Mesendoderm (in vitro differentiated cells): ENCODE results near the gene CPNE4. TPM values are rescaled to one million over a fixed set of nuclear protein-coding genes. Genes with fewer than 3 reads are reported as not detected.

ENCODE experiments used
- DNase-seq: peaks from one replicate; pipeline ENCODE4 v3.0.0; 2013
- H2AK5ac ChIP-seq: 2 replicates; pipeline ENCODE4 v1.6.1; 2013; ENCODE audit warnings: low read length, inconsistent platforms
- H2BK120ac ChIP-seq: 2 replicates; pipeline ENCODE4 v1.6.1; 2013; ENCODE audit warnings: low read depth, mild to moderate bottlenecking, low read length, moderate library complexity, mixed read lengths
- H2BK15ac ChIP-seq: replicated peaks from 2 replicates; pipeline ENCODE4 v1.6.1; 2013; ENCODE audit warnings: low read depth, mild to moderate bottlenecking, moderate library complexity
- H2BK5ac ChIP-seq: 2 replicates; pipeline ENCODE4 v1.6.1; 2013; ENCODE audit warnings: low read length, inconsistent platforms
- H3K18ac ChIP-seq: 2 replicates; pipeline ENCODE4 v1.6.1; 2013; ENCODE audit warnings: mild to moderate bottlenecking, low read length, mixed read lengths
- H3K23ac ChIP-seq: one replicate; pipeline ENCODE4 v1.6.1; 2013; ENCODE audit warnings: low read length
- H3K27ac ChIP-seq: 2 replicates; pipeline ENCODE4 v1.5.1; 2013; ENCODE audit warnings: low read depth, mild to moderate bottlenecking, inconsistent platforms, low read length, moderate library complexity
- H3K27me3 ChIP-seq: 2 replicates; pipeline ENCODE4 v1.6.1; 2013; ENCODE audit warnings: low read length, control low read depth, mild to moderate bottlenecking, inconsistent platforms; ENCODE audit not compliant: insufficient read depth, poor library complexity
- H3K36me3 ChIP-seq: 2 replicates; pipeline ENCODE4 v1.6.1; 2013; ENCODE audit warnings: low read length, inconsistent platforms; ENCODE audit not compliant: control insufficient read depth, insufficient read depth
- H3K4ac ChIP-seq: one replicate; pipeline ENCODE4 v1.6.1; 2013; ENCODE audit warnings: low read depth, mild to moderate bottlenecking, low read length, moderate library complexity
- H3K4me1 ChIP-seq: 2 replicates; pipeline ENCODE4 v1.6.1; 2013; ENCODE audit warnings: low read depth, low read length, inconsistent platforms; ENCODE audit not compliant: control insufficient read depth
- H3K4me2 ChIP-seq: 2 replicates; pipeline ENCODE4 v1.6.1; 2013; ENCODE audit warnings: low read length
- H3K4me3 ChIP-seq: 2 replicates; pipeline ENCODE4 v1.5.1; 2013; ENCODE audit warnings: mild to moderate bottlenecking, low read length
- H3K56ac ChIP-seq: one replicate; pipeline ENCODE4 v1.6.1; 2013; ENCODE audit warnings: low read length
- H3K79me1 ChIP-seq: 2 replicates; pipeline ENCODE4 v1.6.1; 2013; ENCODE audit warnings: low read length, inconsistent platforms
- H3K79me2 ChIP-seq: 2 replicates; pipeline ENCODE4 v1.6.1; 2013; ENCODE audit warnings: mild to moderate bottlenecking, low read length; ENCODE audit not compliant: control insufficient read depth, insufficient read depth
- H3K9ac ChIP-seq: 2 replicates; pipeline ENCODE4 v1.6.1; 2013; ENCODE audit warnings: low read length, inconsistent platforms
- H4K5ac ChIP-seq: one replicate; pipeline ENCODE4 v1.6.1; 2013; ENCODE audit warnings: low read length
- H4K8ac ChIP-seq: one replicate; pipeline ENCODE4 v1.6.1; 2013; ENCODE audit warnings: low read depth, mild to moderate bottlenecking, control low read depth, low read length, moderate library complexity
- WGBS: extraction: QIAGEN DNeasy Blood & Tissue Kit; methylation state at CpG from one replicate; pipeline ENCODE4 v1.1.7; 2013; ENCODE audit warnings: low lambda C conversion rate, missing lambda C conversion rate; ENCODE audit not compliant: insufficient coverage; ENCODE audit errors: extremely low coverage; 5-methylcytosine and 5-hydroxymethylcytosine counted together
- polyA plus RNA-seq, 2 experiments: library from polyadenylated mRNA; stranded (reverse); fragments of 200-250 nt; gene quantifications; one replicate each; pipeline ENCODE4 v1.2.3, GENCODE V29; 2013

CPNE4 gene
- polyA plus RNA-seq (2013, experiment 1 of 2) = 1.00 TPM
- polyA plus RNA-seq (2013, experiment 2 of 2) = 0.88 TPM

- peak within 1 kb of the TSS; percentile 60 for H3K9ac ChIP-seq
- H3K4me3 ChIP-seq = peak within 1 kb of the TSS; percentile 64
- H2BK15ac ChIP-seq = no peak within 1 kb of the TSS
- peaks cover 3% of the 10 kb centered on the region for H3K4me1 ChIP-seq
- no peaks in the 10 kb centered on the region for H3K79me2 ChIP-seq
- no peak within 1 kb of the TSS for H4K5ac ChIP-seq
- no peak within 1 kb of the TSS for H2BK120ac ChIP-seq
- peak within 1 kb of the TSS; percentile 99 for H3K4me2 ChIP-seq
- DNase-seq = peak; percentile 92
- H3K18ac ChIP-seq = no peak within 1 kb of the TSS
- H2AK5ac ChIP-seq = no peak within 1 kb of the TSS
- no peak within 1 kb of the TSS for H3K23ac ChIP-seq
- H4K8ac ChIP-seq = no peak within 1 kb of the TSS
- no peaks in the 10 kb centered on the region for H3K36me3 ChIP-seq
- no peaks in the 10 kb centered on the region for H3K27me3 ChIP-seq
- no peak within 1 kb of the TSS for H3K4ac ChIP-seq
- H2BK5ac ChIP-seq = no peak within 1 kb of the TSS
- no peak within 1 kb of the TSS for H3K27ac ChIP-seq
- WGBS = no CpG with 5 or more reads among the region's 49 CpGs
- H3K56ac ChIP-seq = peak within 1 kb of the TSS; percentile 79
- no peaks in the 10 kb centered on the region for H3K79me1 ChIP-seq
These were observed at the start of gene CPNE4 for GRCh38 chr3:132034486-132035464. CPNE4 (minus strand) TSS chr3:132035014.

GRCh38 chr3:132083583-132084279, 48.9 kb upstream of the CPNE4 start:
- peak; percentile 75 for DNase-seq
- Histone ChIP-seq H3K18ac (no peak overlapping the region), H3K56ac (no peak overlapping the region), H3K79me1 (no peaks in the 10 kb centered on the region), H3K4me3 (no peak overlapping the region), H2AK5ac (no peak overlapping the region), H3K4me2 (no peak overlapping the region), H3K79me2 (no peaks in the 10 kb centered on the region), H3K27me3 (no peaks in the 10 kb centered on the region), H3K4me1 (no peaks in the 10 kb centered on the region), H3K23ac (no peak overlapping the region), H4K8ac (no peak overlapping the region), H2BK120ac (no peak overlapping the region), H2BK5ac (no peak overlapping the region), H3K36me3 (no peaks in the 10 kb centered on the region), H3K27ac (no peak overlapping the region), H4K5ac (no peak overlapping the region), H2BK15ac (no peak overlapping the region), H3K9ac (no peak overlapping the region), H3K4ac (no peak overlapping the region)
- WGBS = no CpG with 5 or more reads among the region's 6 CpGs

- no peak overlapping the region for H2BK15ac ChIP-seq
- no peak overlapping the region for H4K8ac ChIP-seq
- no peaks in the 10 kb centered on the region for H3K36me3 ChIP-seq
- no peak overlapping the region for H2BK5ac ChIP-seq
- no peak overlapping the region for H3K27ac ChIP-seq
- H3K79me1 ChIP-seq = no peaks in the 10 kb centered on the region
- no peak overlapping the region for H3K9ac ChIP-seq
- H3K27me3 ChIP-seq = no peaks in the 10 kb centered on the region
- no peaks in the 10 kb centered on the region for H3K79me2 ChIP-seq
- H2AK5ac ChIP-seq = no peak overlapping the region
- H3K4me3 ChIP-seq = no peak overlapping the region
- H3K23ac ChIP-seq = no peak overlapping the region
- no CpG with 5 or more reads among the region's 3 CpGs for WGBS
- no peak for DNase-seq
- H3K4me2 ChIP-seq = no peak overlapping the region
- H3K56ac ChIP-seq = no peak overlapping the region
- no peak overlapping the region for H4K5ac ChIP-seq
- no peaks in the 10 kb centered on the region for H3K4me1 ChIP-seq
- no peak overlapping the region for H3K18ac ChIP-seq
- no peak overlapping the region for H2BK120ac ChIP-seq
- H3K4ac ChIP-seq = no peak overlapping the region
These were observed 48.3 kb upstream of the CPNE4 start for GRCh38 chr3:132083159-132083558.

- Histone ChIP-seq H2AK5ac (no peak overlapping the region), H3K27me3 (no peaks in the 10 kb centered on the region), H3K18ac (no peak overlapping the region), H3K23ac (no peak overlapping the region), H3K9ac (no peak overlapping the region), H4K8ac (no peak overlapping the region), H3K27ac (no peak overlapping the region), H3K4me2 (no peak overlapping the region), H2BK120ac (no peak overlapping the region), H3K4me3 (no peak overlapping the region), H3K79me2 (no peaks in the 10 kb centered on the region), H3K4ac (no peak overlapping the region), H2BK5ac (no peak overlapping the region), H3K56ac (no peak overlapping the region), H3K4me1 (no peaks in the 10 kb centered on the region), H2BK15ac (no peak overlapping the region), H4K5ac (no peak overlapping the region), H3K79me1 (no peaks in the 10 kb centered on the region), H3K36me3 (no peaks in the 10 kb centered on the region)
- WGBS = no CpG with 5 or more reads among the region's 1 CpG
- DNase-seq = no peak
These were observed 44.3 kb upstream of the CPNE4 start for GRCh38 chr3:132079147-132079546.

GRCh38 chr3:132073771-132074170, 39.0 kb upstream of the CPNE4 start:
- H2BK120ac ChIP-seq = no peak overlapping the region
- H4K8ac ChIP-seq = no peak overlapping the region
- H3K4me2 ChIP-seq = no peak overlapping the region
- no peak overlapping the region for H3K56ac ChIP-seq
- H3K4me1 ChIP-seq = no peaks in the 10 kb centered on the region
- H3K79me2 ChIP-seq = no peaks in the 10 kb centered on the region
- no peak overlapping the region for H3K23ac ChIP-seq
- H3K36me3 ChIP-seq = no peaks in the 10 kb centered on the region
- H2BK15ac ChIP-seq = no peak overlapping the region
- no peak for DNase-seq
- H3K27me3 ChIP-seq = peaks cover 2% of the 10 kb centered on the region
- H3K18ac ChIP-seq = no peak overlapping the region
- no peak overlapping the region for H3K4ac ChIP-seq
- no peak overlapping the region for H3K27ac ChIP-seq
- H3K4me3 ChIP-seq = no peak overlapping the region
- no peaks in the 10 kb centered on the region for H3K79me1 ChIP-seq
- H2AK5ac ChIP-seq = no peak overlapping the region
- no peak overlapping the region for H3K9ac ChIP-seq
- H2BK5ac ChIP-seq = no peak overlapping the region
- H4K5ac ChIP-seq = no peak overlapping the region
